Eye (tissue), 1 donor: ENCODE data around the gene SIRPB2.
"Not testable (repeated sequence)": the region's sequence is repeated elsewhere in the genome, so short reads cannot be mapped to it uniquely, and the experiment has no call there.

Experiments used
- DNase-seq: peaks from one replicate; pipeline ENCODE4 v3.0.0-alpha.2; 2015

SIRPB2 gene

GRCh38 chr20:1499528-1500420, 8.6 kb upstream of the SIRPB2 start:
- no peak for DNase-seq

- DNase-seq: not testable (repeated sequence)
Measured at GRCh38 chr20:1497371-1497770, 6.2 kb upstream of the SIRPB2 start.

GRCh38 chr20:1496930-1497329, 5.7 kb upstream of the SIRPB2 start:
- no peak for DNase-seq

- no peak for DNase-seq
Measured at GRCh38 chr20:1494436-1494835, 3.2 kb upstream of the SIRPB2 start.

- no peak for DNase-seq
Measured at GRCh38 chr20:1493536-1493935, 2.3 kb upstream of the SIRPB2 start.

GRCh38 chr20:1491860-1492642, 831 bp upstream of the SIRPB2 start:
- no peak for DNase-seq

- DNase-seq: no peak
Measured at GRCh38 chr20:1490643-1491195, 501 bp downstream of the SIRPB2 start.

- DNase-seq: no peak
Measured at GRCh38 chr20:1489764-1490436, 1.3 kb downstream of the SIRPB2 start.

- DNase-seq: no peak
Measured at GRCh38 chr20:1489325-1489724, 1.9 kb downstream of the SIRPB2 start.

- no peak for DNase-seq
Measured at GRCh38 chr20:1486566-1486965, 4.7 kb downstream of the SIRPB2 start.

GRCh38 chr20:1484438-1485116, 6.6 kb downstream of the SIRPB2 start:
- DNase-seq: no peak

- no peak for DNase-seq
Measured at GRCh38 chr20:1479831-1480595, 11.2 kb downstream of the SIRPB2 start.

GRCh38 chr20:1478566-1478965, 12.7 kb downstream of the SIRPB2 start:
- DNase-seq: no peak

GRCh38 chr20:1477896-1478490, 13.2 kb downstream of the SIRPB2 start:
- no peak for DNase-seq

- DNase-seq: no peak
Measured at GRCh38 chr20:1474817-1475603, 16.2 kb downstream of the SIRPB2 start.

- no peak for DNase-seq
Measured at GRCh38 chr20:1474325-1474724, 16.9 kb downstream of the SIRPB2 start.

- DNase-seq: no peak
Measured at GRCh38 chr20:1473246-1474220, 17.7 kb downstream of the SIRPB2 start.

- no peak for DNase-seq
Measured at GRCh38 chr20:1472556-1473245, 18.5 kb downstream of the SIRPB2 start.

GRCh38 chr20:1471242-1471641, 20.0 kb downstream of the SIRPB2 start:
- no peak for DNase-seq
